HEK293 (cell line): ENCODE measurements around the gene MRPL44.

Experiments used
- CTCF ChIA-PET: fragments of 350-600 bp; formaldehyde crosslinking; extraction: SDS; loops from one replicate; lab custom pipeline; 2021; ENCODE audit warnings: antibody characterized with exemption; lab: Yijun Ruan, JAX
- POLR2A ChIA-PET: fragments of 300-600 bp; formaldehyde crosslinking; extraction: SDS; loops from one replicate; lab custom pipeline; 2020; ENCODE audit warnings: antibody characterized with exemption, inconsistent platforms; lab: Yijun Ruan, JAX
- H3K27ac ChIP-seq: fragments of 200-500 bp; sonication (Bioruptor generic); 2 replicates; pipeline ENCODE4 v1.5.1; 2014; ENCODE audit warnings: low read depth, low read length, control low read depth, inconsistent platforms; ENCODE audit errors: extremely low read depth
- H3K36me3 ChIP-seq, 2 experiments: fragments of 200-500 bp in 1 of 2; sonication (Bioruptor generic) in 1 of 2; 1 replicate in 1 of 2; 2 replicates in 1 of 2; pipeline ENCODE4 v1.5.1; 2014 to 2017; ENCODE audit warnings: inconsistent platforms in 2 of 2, low read length in 2 of 2; ENCODE audit not compliant: control insufficient read depth in 2 of 2, insufficient read depth in 1 of 2
- H3K4me1 ChIP-seq: fragments of 200-500 bp; sonication (Bioruptor generic); 2 replicates; pipeline ENCODE4 v1.5.1; 2014; ENCODE audit warnings: mild to moderate bottlenecking, low read length, inconsistent platforms; ENCODE audit not compliant: control insufficient read depth, insufficient read depth
- H3K4me3 ChIP-seq: 2 replicates; pipeline ENCODE4 v1.5.1; 2011; ENCODE audit warnings: low read depth, mild to moderate bottlenecking, control low read depth, low read length, moderate library complexity
- H3K9me3 ChIP-seq: fragments of 200-500 bp; sonication (Bioruptor generic); 2 replicates; pipeline ENCODE4 v1.5.1; 2014; ENCODE audit warnings: low read depth, low read length, inconsistent platforms; ENCODE audit not compliant: control insufficient read depth, insufficient read depth
- KLF7 ChIP-seq: fragments of 450-650 bp; formaldehyde crosslinking; IDR thresholded peaks from 2 replicates; pipeline ENCODE4 v1.5.1; 2016; ENCODE audit warnings: missing biosample characterization, missing genetic modification characterization, borderline replicate concordance
- KLF9 ChIP-seq: fragments of 450-650 bp; formaldehyde crosslinking; IDR thresholded peaks from 2 replicates; pipeline ENCODE4 v1.5.1; 2016; ENCODE audit warnings: missing biosample characterization, missing genetic modification characterization, low read depth
- ZBTB20 ChIP-seq: fragments of 450-650 bp; formaldehyde crosslinking; IDR thresholded peaks from 2 replicates; pipeline ENCODE4 v1.5.1; 2016; ENCODE audit warnings: missing biosample characterization, missing genetic modification characterization
- ZBTB48 ChIP-seq: fragments of 450-650 bp; formaldehyde crosslinking; IDR thresholded peaks from 2 replicates; pipeline ENCODE4 v1.5.1; 2016; ENCODE audit warnings: missing biosample characterization, missing genetic modification characterization
- ZBTB7A ChIP-seq: fragments of 450-650 bp; formaldehyde crosslinking; IDR thresholded peaks from 2 replicates; pipeline ENCODE4 v1.5.1; 2016; ENCODE audit warnings: low read depth, missing biosample characterization, missing genetic modification characterization
- ZBTB8A ChIP-seq: fragments of 450-650 bp; formaldehyde crosslinking; IDR thresholded peaks from 2 replicates; pipeline ENCODE4 v1.5.1; 2016; ENCODE audit warnings: missing biosample characterization, missing genetic modification characterization
- ZNF10 ChIP-seq: fragments of 450-650 bp; formaldehyde crosslinking; IDR thresholded peaks from 2 replicates; pipeline ENCODE4 v1.5.1; 2017; ENCODE audit warnings: missing biosample characterization, missing genetic modification characterization
- ZNF112 ChIP-seq: fragments of 450-650 bp; formaldehyde crosslinking; IDR thresholded peaks from 2 replicates; pipeline ENCODE4 v1.5.0; 2017; ENCODE audit warnings: missing biosample characterization, missing genetic modification characterization
- ZNF121 ChIP-seq: fragments of 450-650 bp; formaldehyde crosslinking; IDR thresholded peaks from 2 replicates; pipeline ENCODE4 v1.5.1; 2016; ENCODE audit warnings: missing biosample characterization, missing genetic modification characterization
- ZNF169 ChIP-seq: fragments of 450-650 bp; formaldehyde crosslinking; IDR thresholded peaks from 2 replicates; pipeline ENCODE4 v1.5.1; 2016; ENCODE audit warnings: missing biosample characterization, missing genetic modification characterization
- ZNF174 ChIP-seq: fragments of 450-650 bp; formaldehyde crosslinking; IDR thresholded peaks from 2 replicates; pipeline ENCODE4 v1.5.0; 2017; ENCODE audit warnings: missing biosample characterization, mild to moderate bottlenecking, missing genetic modification characterization
- ZNF239 ChIP-seq: fragments of 450-650 bp; formaldehyde crosslinking; IDR thresholded peaks from 2 replicates; pipeline ENCODE4 v1.5.1; 2016; ENCODE audit warnings: missing biosample characterization, missing genetic modification characterization
- ZNF394 ChIP-seq: fragments of 450-650 bp; formaldehyde crosslinking; IDR thresholded peaks from 2 replicates; pipeline ENCODE4 v1.5.1; 2016; ENCODE audit warnings: missing biosample characterization, missing genetic modification characterization, mild to moderate bottlenecking, moderate library complexity, borderline replicate concordance
- ZNF404 ChIP-seq: fragments of 450-650 bp; formaldehyde crosslinking; IDR thresholded peaks from 2 replicates; pipeline ENCODE4 v1.5.1; 2017; ENCODE audit warnings: missing biosample characterization, missing genetic modification characterization
- ZNF510 ChIP-seq: fragments of 450-650 bp; formaldehyde crosslinking; IDR thresholded peaks from 2 replicates; pipeline ENCODE4 v1.5.1; 2018; ENCODE audit warnings: mild to moderate bottlenecking, missing genetic modification characterization, missing biosample characterization; ENCODE audit not compliant: insufficient replicate concordance
- ZNF529 ChIP-seq: fragments of 450-650 bp; formaldehyde crosslinking; IDR thresholded peaks from 2 replicates; pipeline ENCODE4 v1.5.1; 2017; ENCODE audit warnings: missing genetic modification characterization, missing biosample characterization; ENCODE audit not compliant: insufficient replicate concordance
- ZNF76 ChIP-seq: fragments of 450-650 bp; formaldehyde crosslinking; IDR thresholded peaks from 2 replicates; pipeline ENCODE4; 2016; ENCODE audit warnings: low read depth, missing biosample characterization, missing genetic modification characterization, borderline replicate concordance
- TF ChIP-seq, protein P1 (sequence below): fragments of 450-650 bp; formaldehyde crosslinking; IDR thresholded peaks from 2 replicates; pipeline ENCODE4 v1.5.1; 2017; ENCODE audit warnings: missing biosample characterization, missing genetic modification characterization
- TF ChIP-seq, protein P2 (sequence below): fragments of 450-650 bp; formaldehyde crosslinking; conservative IDR thresholded peaks from 2 replicates; pipeline ENCODE4 v1.5.1; 2016; ENCODE audit warnings: low read depth, missing biosample characterization, missing genetic modification characterization
- TF ChIP-seq, protein P3 (sequence below): fragments of 450-650 bp; formaldehyde crosslinking; IDR thresholded peaks from 2 replicates; pipeline ENCODE4 v1.5.1; 2016; ENCODE audit warnings: missing biosample characterization, missing genetic modification characterization
- TF ChIP-seq, protein P4 (sequence below): fragments of 450-650 bp; formaldehyde crosslinking; IDR thresholded peaks from 2 replicates; pipeline ENCODE4 v1.5.1; 2016; ENCODE audit warnings: missing biosample characterization, missing genetic modification characterization
- TF ChIP-seq, protein P5 (sequence below): fragments of 450-650 bp; formaldehyde crosslinking; IDR thresholded peaks from 2 replicates; pipeline ENCODE4 v1.5.1; 2016; ENCODE audit warnings: missing biosample characterization, missing genetic modification characterization
- TF ChIP-seq, protein P6 (sequence below): fragments of 450-650 bp; formaldehyde crosslinking; IDR thresholded peaks from 2 replicates; pipeline ENCODE4 v1.5.1; 2016; ENCODE audit warnings: missing biosample characterization, missing genetic modification characterization

Gene MRPL44

DNA sequence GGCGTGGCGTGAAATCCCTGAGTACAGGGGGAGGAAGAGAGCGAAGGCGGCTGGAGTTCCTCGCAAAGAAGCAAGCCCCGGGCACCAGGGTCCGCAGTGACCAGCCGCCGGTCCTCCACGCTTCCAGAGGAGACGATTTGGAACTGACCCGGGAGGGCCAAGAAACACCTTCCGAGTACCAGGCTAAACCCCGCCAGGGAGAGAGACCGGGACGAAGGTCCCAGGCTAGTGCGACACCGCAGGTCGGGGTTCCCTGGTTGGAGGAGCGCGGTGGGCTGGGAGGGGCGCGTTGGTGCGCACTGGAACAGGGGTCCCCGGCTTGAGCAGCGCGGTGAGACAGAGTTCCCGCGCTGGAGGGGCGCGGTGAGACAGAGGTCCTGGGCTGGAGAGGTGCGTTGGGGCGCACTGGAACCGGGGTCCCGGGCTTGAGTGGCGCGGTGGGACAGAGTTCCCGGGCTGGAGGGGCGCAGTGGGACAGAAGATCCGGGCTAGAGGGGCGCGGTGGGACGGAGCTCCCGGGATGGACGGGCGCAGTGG, 13.0 kb upstream of the MRPL44 start:
- Histone ChIP-seq H3K4me1 (no peaks in the 10 kb centered on the region), H3K4me3 (peak overlapping the region; percentile 98), H3K27ac (peak overlapping the region; percentile 84; the same call in 1 of the 2 replicates), H3K36me3 (no peaks in the 10 kb centered on the region), H3K9me3 (no peaks in the 10 kb centered on the region)
- POLR2A ChIA-PET = no interaction called here
- CTCF ChIA-PET = interaction anchor here (0.6 kb wide), 1 partner anchor 17 kb away, joined by 4 read pairs; no protein-coding TSS in a partner anchor
- TF ChIP-seq ZNF121 (tag by site-specific recombination) = no peak
- no peak for TF ChIP-seq ZNF10 (tag by site-specific recombination)
- TF ChIP-seq ZNF112 (tag by site-specific recombination) = no peak
- TF ChIP-seq, protein P1, sequence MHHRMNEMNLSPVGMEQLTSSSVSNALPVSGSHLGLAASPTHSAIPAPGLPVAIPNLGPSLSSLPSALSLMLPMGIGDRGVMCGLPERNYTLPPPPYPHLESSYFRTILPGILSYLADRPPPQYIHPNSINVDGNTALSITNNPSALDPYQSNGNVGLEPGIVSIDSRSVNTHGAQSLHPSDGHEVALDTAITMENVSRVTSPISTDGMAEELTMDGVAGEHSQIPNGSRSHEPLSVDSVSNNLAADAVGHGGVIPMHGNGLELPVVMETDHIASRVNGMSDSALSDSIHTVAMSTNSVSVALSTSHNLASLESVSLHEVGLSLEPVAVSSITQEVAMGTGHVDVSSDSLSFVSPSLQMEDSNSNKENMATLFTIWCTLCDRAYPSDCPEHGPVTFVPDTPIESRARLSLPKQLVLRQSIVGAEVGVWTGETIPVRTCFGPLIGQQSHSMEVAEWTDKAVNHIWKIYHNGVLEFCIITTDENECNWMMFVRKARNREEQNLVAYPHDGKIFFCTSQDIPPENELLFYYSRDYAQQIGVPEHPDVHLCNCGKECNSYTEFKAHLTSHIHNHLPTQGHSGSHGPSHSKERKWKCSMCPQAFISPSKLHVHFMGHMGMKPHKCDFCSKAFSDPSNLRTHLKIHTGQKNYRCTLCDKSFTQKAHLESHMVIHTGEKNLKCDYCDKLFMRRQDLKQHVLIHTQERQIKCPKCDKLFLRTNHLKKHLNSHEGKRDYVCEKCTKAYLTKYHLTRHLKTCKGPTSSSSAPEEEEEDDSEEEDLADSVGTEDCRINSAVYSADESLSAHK (tag by site-specific recombination) = no peak
- TF ChIP-seq, protein P2, sequence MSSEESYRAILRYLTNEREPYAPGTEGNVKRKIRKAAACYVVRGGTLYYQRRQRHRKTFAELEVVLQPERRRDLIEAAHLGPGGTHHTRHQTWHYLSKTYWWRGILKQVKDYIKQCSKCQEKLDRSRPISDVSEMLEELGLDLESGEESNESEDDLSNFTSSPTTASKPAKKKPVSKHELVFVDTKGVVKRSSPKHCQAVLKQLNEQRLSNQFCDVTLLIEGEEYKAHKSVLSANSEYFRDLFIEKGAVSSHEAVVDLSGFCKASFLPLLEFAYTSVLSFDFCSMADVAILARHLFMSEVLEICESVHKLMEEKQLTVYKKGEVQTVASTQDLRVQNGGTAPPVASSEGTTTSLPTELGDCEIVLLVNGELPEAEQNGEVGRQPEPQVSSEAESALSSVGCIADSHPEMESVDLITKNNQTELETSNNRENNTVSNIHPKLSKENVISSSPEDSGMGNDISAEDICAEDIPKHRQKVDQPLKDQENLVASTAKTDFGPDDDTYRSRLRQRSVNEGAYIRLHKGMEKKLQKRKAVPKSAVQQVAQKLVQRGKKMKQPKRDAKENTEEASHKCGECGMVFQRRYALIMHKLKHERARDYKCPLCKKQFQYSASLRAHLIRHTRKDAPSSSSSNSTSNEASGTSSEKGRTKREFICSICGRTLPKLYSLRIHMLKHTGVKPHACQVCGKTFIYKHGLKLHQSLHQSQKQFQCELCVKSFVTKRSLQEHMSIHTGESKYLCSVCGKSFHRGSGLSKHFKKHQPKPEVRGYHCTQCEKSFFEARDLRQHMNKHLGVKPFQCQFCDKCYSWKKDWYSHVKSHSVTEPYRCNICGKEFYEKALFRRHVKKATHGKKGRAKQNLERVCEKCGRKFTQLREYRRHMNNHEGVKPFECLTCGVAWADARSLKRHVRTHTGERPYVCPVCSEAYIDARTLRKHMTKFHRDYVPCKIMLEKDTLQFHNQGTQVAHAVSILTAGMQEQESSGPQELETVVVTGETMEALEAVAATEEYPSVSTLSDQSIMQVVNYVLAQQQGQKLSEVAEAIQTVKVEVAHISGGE (tag by site-specific recombination) = peak; percentile 94
- TF ChIP-seq ZBTB7A (tag by site-specific recombination) = peak; percentile 12; the same call in 1 of the 2 replicates
- TF ChIP-seq ZNF529 = no peak
- TF ChIP-seq KLF7 (tag by site-specific recombination) = no peak
- peak; percentile 87 for TF ChIP-seq ZBTB8A (tag by site-specific recombination)
- TF ChIP-seq ZNF169 (tag by site-specific recombination) = no peak
- TF ChIP-seq, protein P3, sequence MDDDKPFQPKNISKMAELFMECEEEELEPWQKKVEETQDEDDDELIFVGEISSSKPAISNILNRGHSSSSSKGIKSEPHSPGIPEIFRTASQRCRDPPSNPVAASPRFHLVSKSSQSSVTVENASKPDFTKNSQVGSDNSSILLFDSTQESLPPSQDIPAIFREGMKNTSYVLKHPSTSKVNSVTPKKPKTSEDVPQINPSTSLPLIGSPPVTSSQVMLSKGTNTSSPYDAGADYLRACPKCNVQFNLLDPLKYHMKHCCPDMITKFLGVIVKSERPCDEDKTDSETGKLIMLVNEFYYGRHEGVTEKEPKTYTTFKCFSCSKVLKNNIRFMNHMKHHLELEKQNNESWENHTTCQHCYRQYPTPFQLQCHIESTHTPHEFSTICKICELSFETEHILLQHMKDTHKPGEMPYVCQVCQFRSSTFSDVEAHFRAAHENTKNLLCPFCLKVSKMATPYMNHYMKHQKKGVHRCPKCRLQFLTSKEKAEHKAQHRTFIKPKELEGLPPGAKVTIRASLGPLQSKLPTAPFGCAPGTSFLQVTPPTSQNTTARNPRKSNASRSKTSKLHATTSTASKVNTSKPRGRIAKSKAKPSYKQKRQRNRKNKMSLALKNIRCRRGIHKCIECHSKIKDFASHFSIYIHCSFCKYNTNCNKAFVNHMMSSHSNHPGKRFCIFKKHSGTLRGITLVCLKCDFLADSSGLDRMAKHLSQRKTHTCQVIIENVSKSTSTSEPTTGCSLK (tag by site-specific recombination) = no peak
- TF ChIP-seq ZNF394 = no peak
- TF ChIP-seq ZNF239 (tag by site-specific recombination) = no peak
- peak; percentile 97 for TF ChIP-seq ZBTB20 (tag by site-specific recombination)
- no peak for TF ChIP-seq ZNF76
- no peak for TF ChIP-seq ZBTB48
- no peak for TF ChIP-seq KLF9 (tag by site-specific recombination)
- no peak for TF ChIP-seq ZNF510 (tag by site-specific recombination)
- TF ChIP-seq ZNF174 (tag by site-specific recombination) = no peak
- TF ChIP-seq, protein P4, sequence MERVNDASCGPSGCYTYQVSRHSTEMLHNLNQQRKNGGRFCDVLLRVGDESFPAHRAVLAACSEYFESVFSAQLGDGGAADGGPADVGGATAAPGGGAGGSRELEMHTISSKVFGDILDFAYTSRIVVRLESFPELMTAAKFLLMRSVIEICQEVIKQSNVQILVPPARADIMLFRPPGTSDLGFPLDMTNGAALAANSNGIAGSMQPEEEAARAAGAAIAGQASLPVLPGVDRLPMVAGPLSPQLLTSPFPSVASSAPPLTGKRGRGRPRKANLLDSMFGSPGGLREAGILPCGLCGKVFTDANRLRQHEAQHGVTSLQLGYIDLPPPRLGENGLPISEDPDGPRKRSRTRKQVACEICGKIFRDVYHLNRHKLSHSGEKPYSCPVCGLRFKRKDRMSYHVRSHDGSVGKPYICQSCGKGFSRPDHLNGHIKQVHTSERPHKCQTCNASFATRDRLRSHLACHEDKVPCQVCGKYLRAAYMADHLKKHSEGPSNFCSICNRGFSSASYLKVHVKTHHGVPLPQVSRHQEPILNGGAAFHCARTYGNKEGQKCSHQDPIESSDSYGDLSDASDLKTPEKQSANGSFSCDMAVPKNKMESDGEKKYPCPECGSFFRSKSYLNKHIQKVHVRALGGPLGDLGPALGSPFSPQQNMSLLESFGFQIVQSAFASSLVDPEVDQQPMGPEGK (tag by site-specific recombination) = peak; percentile 24; the same call in 1 of the 2 replicates
- TF ChIP-seq, protein P5, sequence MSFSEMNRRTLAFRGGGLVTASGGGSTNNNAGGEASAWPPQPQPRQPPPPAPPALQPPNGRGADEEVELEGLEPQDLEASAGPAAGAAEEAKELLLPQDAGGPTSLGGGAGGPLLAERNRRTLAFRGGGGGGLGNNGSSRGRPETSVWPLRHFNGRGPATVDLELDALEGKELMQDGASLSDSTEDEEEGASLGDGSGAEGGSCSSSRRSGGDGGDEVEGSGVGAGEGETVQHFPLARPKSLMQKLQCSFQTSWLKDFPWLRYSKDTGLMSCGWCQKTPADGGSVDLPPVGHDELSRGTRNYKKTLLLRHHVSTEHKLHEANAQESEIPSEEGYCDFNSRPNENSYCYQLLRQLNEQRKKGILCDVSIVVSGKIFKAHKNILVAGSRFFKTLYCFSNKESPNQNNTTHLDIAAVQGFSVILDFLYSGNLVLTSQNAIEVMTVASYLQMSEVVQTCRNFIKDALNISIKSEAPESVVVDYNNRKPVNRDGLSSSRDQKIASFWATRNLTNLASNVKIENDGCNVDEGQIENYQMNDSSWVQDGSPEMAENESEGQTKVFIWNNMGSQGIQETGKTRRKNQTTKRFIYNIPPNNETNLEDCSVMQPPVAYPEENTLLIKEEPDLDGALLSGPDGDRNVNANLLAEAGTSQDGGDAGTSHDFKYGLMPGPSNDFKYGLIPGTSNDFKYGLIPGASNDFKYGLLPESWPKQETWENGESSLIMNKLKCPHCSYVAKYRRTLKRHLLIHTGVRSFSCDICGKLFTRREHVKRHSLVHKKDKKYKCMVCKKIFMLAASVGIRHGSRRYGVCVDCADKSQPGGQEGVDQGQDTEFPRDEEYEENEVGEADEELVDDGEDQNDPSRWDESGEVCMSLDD = peak; percentile 69; the same call in 1 of the 2 replicates
- TF ChIP-seq, protein P6, sequence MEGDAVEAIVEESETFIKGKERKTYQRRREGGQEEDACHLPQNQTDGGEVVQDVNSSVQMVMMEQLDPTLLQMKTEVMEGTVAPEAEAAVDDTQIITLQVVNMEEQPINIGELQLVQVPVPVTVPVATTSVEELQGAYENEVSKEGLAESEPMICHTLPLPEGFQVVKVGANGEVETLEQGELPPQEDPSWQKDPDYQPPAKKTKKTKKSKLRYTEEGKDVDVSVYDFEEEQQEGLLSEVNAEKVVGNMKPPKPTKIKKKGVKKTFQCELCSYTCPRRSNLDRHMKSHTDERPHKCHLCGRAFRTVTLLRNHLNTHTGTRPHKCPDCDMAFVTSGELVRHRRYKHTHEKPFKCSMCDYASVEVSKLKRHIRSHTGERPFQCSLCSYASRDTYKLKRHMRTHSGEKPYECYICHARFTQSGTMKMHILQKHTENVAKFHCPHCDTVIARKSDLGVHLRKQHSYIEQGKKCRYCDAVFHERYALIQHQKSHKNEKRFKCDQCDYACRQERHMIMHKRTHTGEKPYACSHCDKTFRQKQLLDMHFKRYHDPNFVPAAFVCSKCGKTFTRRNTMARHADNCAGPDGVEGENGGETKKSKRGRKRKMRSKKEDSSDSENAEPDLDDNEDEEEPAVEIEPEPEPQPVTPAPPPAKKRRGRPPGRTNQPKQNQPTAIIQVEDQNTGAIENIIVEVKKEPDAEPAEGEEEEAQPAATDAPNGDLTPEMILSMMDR (tag by site-specific recombination) = peak; percentile 10
- TF ChIP-seq ZNF404 (tag by site-specific recombination) = no peak
